DOHH2 (cell line): ENCODE results near the gene IMPG2.

ENCODE experiments used
- H3F3A ChIP-seq: fragments of 200-600 bp; sonication (generic), shearing (Covaris generic); 2 replicates; pipeline ENCODE4 v1.6.0; 2016; ENCODE audit warnings: antibody characterized with exemption, mild to moderate bottlenecking; ENCODE audit not compliant: control insufficient read depth, insufficient read depth
- H3K27ac ChIP-seq: fragments of 200-600 bp; sonication (generic); 2 replicates; pipeline ENCODE4 v1.5.1; 2014; ENCODE audit warnings: low read depth, mild to moderate bottlenecking, low read length, moderate library complexity
- H3K27me3 ChIP-seq: fragments of 200-600 bp; sonication (generic); 2 replicates; pipeline ENCODE4 v1.6.1; 2014; ENCODE audit warnings: mild to moderate bottlenecking, low read length, mixed read lengths; ENCODE audit not compliant: control insufficient read depth
- H3K36me3 ChIP-seq: fragments of 200-600 bp; sonication (generic); 2 replicates; pipeline ENCODE4 v1.6.1; 2014; ENCODE audit warnings: mild to moderate bottlenecking, low read length, moderate library complexity, mixed read lengths; ENCODE audit not compliant: control insufficient read depth
- H3K4me1 ChIP-seq: fragments of 200-600 bp; sonication (generic); 2 replicates; pipeline ENCODE4 v1.6.1; 2014; ENCODE audit warnings: mild to moderate bottlenecking, low read length, mixed read lengths; ENCODE audit not compliant: control insufficient read depth
- H3K4me2 ChIP-seq: fragments of 200-600 bp; sonication (generic); 2 replicates; pipeline ENCODE4 v1.6.0; 2014; ENCODE audit warnings: mild to moderate bottlenecking, low read length, moderate library complexity
- H3K4me3 ChIP-seq: fragments of 200-600 bp; sonication (generic); 2 replicates; pipeline ENCODE4 v1.5.1; 2014; ENCODE audit warnings: mild to moderate bottlenecking, low read length, mixed read lengths
- H3K79me2 ChIP-seq: fragments of 200-600 bp; sonication (generic); 2 replicates; pipeline ENCODE4 v1.6.1; 2014; ENCODE audit warnings: mild to moderate bottlenecking, low read length, mixed read lengths; ENCODE audit not compliant: control insufficient read depth
- H3K9me2 ChIP-seq: fragments of 200-600 bp; sonication (generic); replicated peaks from 2 replicates; pipeline ENCODE4 v1.6.1; 2014; ENCODE audit warnings: mild to moderate bottlenecking, low read length, mixed read lengths; ENCODE audit not compliant: control insufficient read depth
- H3K9me3 ChIP-seq: fragments of 200-600 bp; sonication (generic); 2 replicates; pipeline ENCODE4 v1.6.1; 2014; ENCODE audit warnings: antibody characterized with exemption, low read length, mixed read lengths; ENCODE audit not compliant: control insufficient read depth, insufficient read depth
- H4K20me1 ChIP-seq: fragments of 200-600 bp; sonication (generic); 2 replicates; pipeline ENCODE4 v1.6.0; 2014; ENCODE audit warnings: low read depth, mild to moderate bottlenecking, antibody characterized with exemption, low read length, moderate library complexity; ENCODE audit not compliant: control insufficient read depth, insufficient read depth
- EZH2phosphoT487 ChIP-seq: fragments of 200-600 bp; sonication (generic); IDR thresholded peaks from 2 replicates; pipeline ENCODE4 v1.6.1; 2017; ENCODE audit warnings: borderline replicate concordance, mild to moderate bottlenecking, antibody characterized with exemption, low read length, moderate library complexity, mixed read lengths
- TF ChIP-seq, protein P1 (sequence below): fragments of 200-600 bp; sonication (generic); IDR thresholded peaks from one replicate; pipeline ENCODE4 v1.5.1; 2014; ENCODE audit warnings: antibody characterized with exemption, mild to moderate bottlenecking, low read depth, low read length; ENCODE audit not compliant: poor library complexity, severe bottlenecking

The IMPG2 gene

GRCh38 chr3:101268141-101268540, 52.2 kb downstream of the IMPG2 start:
- TF ChIP-seq, protein P1, sequence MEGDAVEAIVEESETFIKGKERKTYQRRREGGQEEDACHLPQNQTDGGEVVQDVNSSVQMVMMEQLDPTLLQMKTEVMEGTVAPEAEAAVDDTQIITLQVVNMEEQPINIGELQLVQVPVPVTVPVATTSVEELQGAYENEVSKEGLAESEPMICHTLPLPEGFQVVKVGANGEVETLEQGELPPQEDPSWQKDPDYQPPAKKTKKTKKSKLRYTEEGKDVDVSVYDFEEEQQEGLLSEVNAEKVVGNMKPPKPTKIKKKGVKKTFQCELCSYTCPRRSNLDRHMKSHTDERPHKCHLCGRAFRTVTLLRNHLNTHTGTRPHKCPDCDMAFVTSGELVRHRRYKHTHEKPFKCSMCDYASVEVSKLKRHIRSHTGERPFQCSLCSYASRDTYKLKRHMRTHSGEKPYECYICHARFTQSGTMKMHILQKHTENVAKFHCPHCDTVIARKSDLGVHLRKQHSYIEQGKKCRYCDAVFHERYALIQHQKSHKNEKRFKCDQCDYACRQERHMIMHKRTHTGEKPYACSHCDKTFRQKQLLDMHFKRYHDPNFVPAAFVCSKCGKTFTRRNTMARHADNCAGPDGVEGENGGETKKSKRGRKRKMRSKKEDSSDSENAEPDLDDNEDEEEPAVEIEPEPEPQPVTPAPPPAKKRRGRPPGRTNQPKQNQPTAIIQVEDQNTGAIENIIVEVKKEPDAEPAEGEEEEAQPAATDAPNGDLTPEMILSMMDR = no peak
- TF ChIP-seq EZH2phosphoT487 = no peak
- Histone ChIP-seq H3K79me2 (no peaks in the 10 kb centered on the region), H3K4me2 (no peak overlapping the region), H3K9me3 (no peaks in the 10 kb centered on the region), H3F3A (no peaks in the 10 kb centered on the region), H3K4me1 (no peaks in the 10 kb centered on the region), H3K27ac (no peak overlapping the region), H4K20me1 (no peaks in the 10 kb centered on the region), H3K9me2 (no peaks in the 10 kb centered on the region), H3K27me3 (no peaks in the 10 kb centered on the region), H3K36me3 (no peaks in the 10 kb centered on the region), H3K4me3 (no peak overlapping the region)

- no peaks in the 10 kb centered on the region for H3K4me1 ChIP-seq
- no peaks in the 10 kb centered on the region for H3K9me2 ChIP-seq
- no peak overlapping the region for H3K4me2 ChIP-seq
- H3K27ac ChIP-seq = no peak overlapping the region
- no peaks in the 10 kb centered on the region for H3K36me3 ChIP-seq
- no peak for TF ChIP-seq EZH2phosphoT487
- H4K20me1 ChIP-seq = no peaks in the 10 kb centered on the region
- no peaks in the 10 kb centered on the region for H3F3A ChIP-seq
- no peaks in the 10 kb centered on the region for H3K9me3 ChIP-seq
- no peaks in the 10 kb centered on the region for H3K79me2 ChIP-seq
- H3K27me3 ChIP-seq = no peaks in the 10 kb centered on the region
- H3K4me3 ChIP-seq = no peak overlapping the region
These were observed 53.8 kb downstream of the IMPG2 start for GRCh38 chr3:101266566-101266965.

- H3K9me2 ChIP-seq = no peaks in the 10 kb centered on the region
These were observed 54.3 kb downstream of the IMPG2 start for GRCh38 chr3:101266071-101266470.

DNA sequence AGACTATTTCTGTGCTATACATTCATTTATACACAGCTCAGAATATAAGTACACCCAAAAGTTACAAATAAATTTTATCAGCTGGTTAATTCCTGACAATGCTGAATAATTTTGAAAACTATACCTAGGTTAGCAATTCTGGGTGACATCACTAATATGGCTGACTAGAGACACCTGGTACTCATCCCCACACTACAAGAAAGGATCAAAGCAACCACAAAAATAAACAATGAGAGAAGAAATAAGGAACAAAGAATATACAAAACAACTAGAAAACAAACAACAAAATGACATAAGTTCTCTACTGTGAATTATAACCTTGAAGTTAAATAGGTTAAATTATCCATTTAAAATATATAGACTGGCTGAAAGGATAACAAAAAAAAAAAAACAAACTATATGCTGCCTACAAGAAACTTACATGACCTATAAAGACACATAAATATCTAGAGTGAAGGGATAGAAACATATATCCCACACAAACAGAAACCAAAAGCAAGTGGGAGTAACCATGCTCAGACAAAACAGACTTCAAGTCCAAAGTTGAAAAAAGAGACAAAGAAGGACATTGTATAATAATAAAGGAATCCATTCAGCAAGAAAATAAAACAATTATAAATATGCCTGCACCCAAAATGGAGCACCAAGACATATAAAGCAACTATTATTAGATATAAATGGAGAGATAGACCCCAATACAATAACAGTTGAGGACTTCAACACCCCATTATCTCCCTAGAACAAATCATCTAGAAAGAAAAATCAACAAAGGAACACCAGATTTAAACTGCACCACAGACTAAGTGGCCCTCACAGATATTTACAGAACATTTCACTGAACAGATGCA, 57.8 kb downstream of the IMPG2 start:
- no peaks in the 10 kb centered on the region for H3K9me3 ChIP-seq
- no peaks in the 10 kb centered on the region for H3K4me1 ChIP-seq
- no peaks in the 10 kb centered on the region for H4K20me1 ChIP-seq
- TF ChIP-seq EZH2phosphoT487 = no peak
- TF ChIP-seq, protein P1 = no peak
- H3K4me2 ChIP-seq = no peak overlapping the region
- no peaks in the 10 kb centered on the region for H3F3A ChIP-seq
- H3K27me3 ChIP-seq = no peaks in the 10 kb centered on the region
- H3K79me2 ChIP-seq = no peaks in the 10 kb centered on the region
- no peaks in the 10 kb centered on the region for H3K9me2 ChIP-seq
- H3K4me3 ChIP-seq = no peak overlapping the region
- no peaks in the 10 kb centered on the region for H3K36me3 ChIP-seq
- H3K27ac ChIP-seq = no peak overlapping the region

More at GRCh38 chr3:101266071-101266470, 54.3 kb downstream of the IMPG2 start:
- H3K4me1 ChIP-seq = no peaks in the 10 kb centered on the region
- H4K20me1 ChIP-seq = no peaks in the 10 kb centered on the region
- H3K27me3 ChIP-seq = no peaks in the 10 kb centered on the region
- no peaks in the 10 kb centered on the region for H3K9me3 ChIP-seq
- no peak overlapping the region for H3K4me2 ChIP-seq
- H3K27ac ChIP-seq = no peak overlapping the region
- H3K4me3 ChIP-seq = no peak overlapping the region
- no peaks in the 10 kb centered on the region for H3K36me3 ChIP-seq
- no peaks in the 10 kb centered on the region for H3K79me2 ChIP-seq
- TF ChIP-seq EZH2phosphoT487 = no peak
- TF ChIP-seq, protein P1 = no peak
- H3F3A ChIP-seq = no peaks in the 10 kb centered on the region
